Stimulated activated CD8-positive, alpha-beta memory T cell treated with anti-CD3 and anti-CD28 coated beads, Interleukin-7, amount 100 ng/mL, for 1 hour (primary cell): ENCODE measurements around the gene SDCBP2.

ENCODE experiments used
- DNase-seq, 2 donors: peaks; one replicate each; pipeline ENCODE4 v3.0.0-alpha.2; 2020; ENCODE audit warnings: low read depth in 2 of 2

Gene SDCBP2

GRCh38 chr20:1273366-1273765 is 55.6 kb downstream of the SDCBP2 start:
- no peak for DNase-seq

DNA sequence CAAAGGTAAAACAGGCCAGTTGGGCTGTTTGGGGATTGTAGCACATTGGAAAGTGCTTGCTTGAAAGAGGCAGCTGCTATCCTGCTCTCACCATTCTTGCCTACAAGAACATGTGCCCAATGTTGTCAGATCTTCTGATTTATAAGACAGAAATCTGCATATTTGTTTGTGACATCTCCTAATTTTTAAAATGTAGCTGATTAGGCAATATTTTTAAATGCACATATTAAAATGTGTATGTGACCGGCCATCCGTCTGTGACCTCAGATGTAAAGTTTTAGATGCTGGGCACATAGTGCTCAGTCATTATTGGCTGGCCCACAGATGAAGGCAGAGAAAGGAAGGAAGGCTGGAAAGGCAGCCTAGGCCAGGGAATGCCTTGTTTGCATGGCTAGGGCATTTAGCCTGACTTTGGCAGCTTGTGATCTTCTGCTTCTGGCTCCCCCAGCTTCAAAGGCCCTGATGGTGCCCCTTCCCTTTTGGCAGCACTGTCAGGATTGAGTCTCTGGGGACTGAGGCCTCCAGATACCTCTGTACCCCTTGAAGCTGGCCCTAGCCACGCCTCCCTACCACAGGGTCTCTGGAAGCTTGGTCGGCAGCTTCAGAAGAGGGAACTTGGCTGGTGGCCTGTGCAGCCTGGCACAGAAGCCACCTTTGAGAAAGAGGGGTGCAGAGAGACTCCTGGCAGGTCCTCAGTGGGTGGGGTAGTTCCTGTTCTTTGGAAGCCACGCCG is 56.4 kb downstream of the SDCBP2 start:
- no peak for DNase-seq

DNA sequence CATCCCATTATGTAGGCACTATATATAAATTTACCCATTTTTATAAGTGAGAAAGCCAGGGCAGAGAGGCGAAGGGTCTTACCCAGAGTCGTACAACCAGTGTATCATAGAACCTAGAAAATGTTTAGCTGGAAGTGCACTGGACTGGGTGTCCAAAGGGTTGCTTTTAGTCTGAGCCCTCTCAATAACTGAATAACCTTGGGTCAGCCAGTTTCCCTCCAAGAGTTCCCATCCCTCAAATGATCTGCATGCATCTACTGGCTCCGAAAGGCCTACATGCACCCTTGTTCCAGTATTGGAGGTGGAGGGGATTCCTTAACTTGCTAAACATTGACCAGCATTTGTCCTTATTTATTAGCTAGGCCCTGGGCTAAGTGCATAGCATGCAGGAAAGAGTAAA is 59.1 kb downstream of the SDCBP2 start:
- DNase-seq, result no peak

DNA sequence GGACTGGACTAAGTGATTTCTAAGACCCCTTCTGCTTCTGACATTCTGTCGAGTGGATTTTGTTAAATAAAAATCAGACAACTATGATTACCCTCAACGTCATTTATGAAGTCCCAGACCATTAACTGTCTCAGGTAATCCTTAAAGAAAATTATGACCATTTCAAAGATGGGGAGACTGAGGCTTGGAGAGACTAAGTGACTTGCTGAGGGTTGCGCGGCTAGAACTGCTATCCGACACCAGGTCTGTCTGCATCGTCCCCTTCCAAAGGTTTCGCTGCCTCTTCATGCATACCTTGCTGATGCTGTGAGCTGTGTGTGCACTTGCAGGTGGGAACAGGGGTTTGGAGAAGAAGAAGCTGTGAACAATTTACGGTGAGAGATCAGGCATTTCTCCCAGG is 59.7 kb downstream of the SDCBP2 start:
- no peak for DNase-seq

GRCh38 chr20:1267809-1268374 is 61.0 kb downstream of the SDCBP2 start:
- DNase-seq, result no peak

DNA sequence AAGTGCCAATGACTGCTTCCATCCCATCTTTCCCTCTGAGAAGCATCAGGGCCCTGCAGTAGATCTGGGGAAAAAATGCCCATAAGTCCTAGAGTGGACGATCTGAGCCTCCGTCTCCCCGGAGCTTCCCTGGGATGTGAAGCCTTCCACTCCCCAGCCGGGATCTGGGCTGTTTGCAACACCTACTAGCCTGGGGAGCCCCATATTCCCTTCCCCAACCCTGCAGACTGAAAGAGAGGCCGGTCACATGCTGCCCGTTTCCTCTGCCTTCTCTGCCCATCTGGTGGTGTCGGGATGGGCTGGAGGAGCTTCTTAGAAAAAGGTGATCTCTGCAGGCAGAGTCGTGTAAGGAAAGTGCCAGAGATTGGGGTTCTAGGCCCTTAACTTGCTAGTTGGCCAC is 61.8 kb downstream of the SDCBP2 start:
- no peak for DNase-seq

GRCh38 chr20:1266167-1266973 is 62.6 kb downstream of the SDCBP2 start, which contains the start of gene SNPH:
Gene SNPH, plus strand, starts transcription at chr20:1266294. Its CDS starts 29,946 bp downstream, at chr20:1296240.
- peak; percentile 33 to 51 for DNase-seq

DNA sequence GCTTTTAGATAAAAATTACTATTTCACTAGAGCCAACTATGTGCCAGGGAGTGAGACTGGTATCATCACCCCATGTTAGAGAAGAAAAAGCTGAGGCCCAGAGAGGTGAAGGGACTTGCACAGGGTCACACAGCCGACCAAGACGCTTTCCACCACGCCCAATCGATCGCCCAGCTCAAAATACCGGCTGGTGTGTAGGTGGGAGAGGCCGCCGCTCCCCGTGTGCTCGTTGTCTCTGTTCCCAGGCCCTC is 63.1 kb downstream of the SDCBP2 start:
- DNase-seq, result no peak

DNA sequence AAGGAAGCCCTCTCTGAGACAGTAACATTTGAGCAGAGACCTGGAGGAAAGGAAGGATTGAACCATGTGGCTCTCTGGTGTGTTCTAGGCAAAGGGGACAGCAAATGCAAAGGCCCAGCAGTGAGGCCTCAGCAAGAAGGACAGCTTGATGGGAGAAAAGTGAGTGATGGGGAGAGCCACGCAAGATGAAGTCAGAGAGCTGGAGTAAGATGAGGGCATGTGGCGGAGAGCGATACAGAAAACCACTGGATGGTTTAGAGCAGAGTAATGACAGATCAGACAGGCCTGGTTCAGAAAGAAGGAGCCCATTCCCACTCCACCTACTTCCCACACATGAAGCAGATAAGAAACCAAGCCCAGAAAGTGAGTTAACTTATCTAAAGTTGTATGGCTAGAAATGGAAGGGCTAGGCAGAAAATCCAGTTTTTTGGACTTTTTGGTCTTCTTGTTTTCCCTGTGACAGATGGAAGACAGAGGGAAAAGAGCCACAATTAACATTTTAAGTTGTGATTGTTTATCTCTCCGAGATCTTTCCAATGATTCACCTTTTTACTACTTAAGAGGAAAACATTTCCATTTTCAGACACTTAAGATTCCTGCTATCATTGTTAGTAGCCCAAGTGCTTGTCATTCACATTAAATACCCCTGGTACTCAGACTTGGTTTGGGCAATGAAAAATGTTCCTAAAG is 63.6 kb downstream of the SDCBP2 start:
- no peak for DNase-seq

DNA sequence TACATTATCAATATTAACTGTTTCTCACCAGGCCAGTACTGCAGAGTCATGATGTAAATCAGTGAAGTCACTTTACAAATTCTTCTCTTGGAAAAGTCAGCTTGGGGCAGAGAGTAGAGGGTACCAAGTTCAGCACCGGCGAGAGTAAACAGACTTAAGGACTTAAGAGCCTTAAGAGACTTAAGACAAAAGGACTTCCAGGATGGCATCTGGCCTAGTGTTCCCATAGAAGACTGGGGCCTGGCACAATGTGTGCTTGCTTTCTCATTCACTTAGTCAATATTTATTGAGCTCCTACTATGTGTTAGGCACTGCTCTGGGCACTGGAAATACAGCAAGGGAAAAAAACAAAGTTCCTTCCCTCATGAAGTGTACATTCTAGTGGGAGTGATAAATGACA is 64.2 kb downstream of the SDCBP2 start:
- DNase-seq, result no peak

DNA sequence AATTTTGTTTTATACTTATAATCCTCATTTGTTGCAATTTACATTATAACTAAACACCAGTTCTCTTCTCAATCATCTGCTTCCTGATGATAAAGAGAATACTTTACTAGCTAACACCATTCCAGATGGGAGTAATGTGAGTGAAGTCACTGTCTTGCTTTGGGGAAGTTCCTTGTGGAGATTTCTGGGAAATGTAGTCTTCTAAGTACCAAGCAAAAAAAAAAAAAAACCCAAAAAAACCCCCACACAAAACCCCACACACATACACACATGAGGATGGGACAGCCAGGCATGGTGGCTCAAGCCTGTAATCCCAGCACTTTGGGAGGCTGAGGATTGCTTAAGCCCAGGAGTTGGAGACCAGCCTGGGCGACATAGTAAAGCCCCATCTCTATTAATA is 65.1 kb downstream of the SDCBP2 start:
- no peak for DNase-seq
